GM19193 (cell line): ENCODE results near the gene VEGFA.

Source experiments
- POLR2A ChIP-seq: IDR thresholded peaks from 4 replicates; pipeline ENCODE4 v1.6.1; 2011; ENCODE audit not compliant: insufficient read depth, insufficient read length; ENCODE audit errors: extremely low read depth

Gene VEGFA

GRCh38 chr6:43744931-43745727 lies 24.9 kb upstream of the VEGFA start:
- no peak for TF ChIP-seq POLR2A

GRCh38 chr6:43746071-43746470 lies 23.9 kb upstream of the VEGFA start:
- no peak for TF ChIP-seq POLR2A

DNA sequence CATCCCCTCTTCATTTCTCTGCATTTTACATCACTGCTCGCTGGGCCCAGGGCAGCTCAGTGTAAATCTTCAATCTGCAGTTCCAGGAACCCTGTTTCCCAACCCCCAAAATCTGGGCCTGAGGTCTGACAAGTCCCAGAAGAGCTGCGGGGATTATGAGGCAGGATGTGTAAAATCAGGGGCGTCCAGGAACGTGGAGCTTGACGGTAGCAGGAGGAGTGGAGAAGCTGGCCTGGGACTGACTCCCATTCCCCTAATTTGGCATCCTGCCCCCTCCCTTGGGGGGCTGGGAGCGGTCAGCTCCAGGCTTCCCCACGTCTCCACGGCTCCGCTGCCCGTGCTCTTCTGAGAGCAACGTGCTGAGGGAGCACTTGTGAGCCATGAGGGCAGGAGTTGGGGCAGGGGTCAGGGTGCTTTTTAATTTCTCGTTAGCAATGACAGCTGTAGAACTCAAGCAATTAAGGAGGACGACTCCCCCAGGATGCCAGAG lies 23.4 kb upstream of the VEGFA start:
- TF ChIP-seq POLR2A, result no peak

GRCh38 chr6:43747784-43748183 lies 22.2 kb upstream of the VEGFA start:
- TF ChIP-seq POLR2A, result no peak

GRCh38 chr6:43748765-43749164 lies 21.2 kb upstream of the VEGFA start:
- TF ChIP-seq POLR2A, result no peak

- no peak for TF ChIP-seq POLR2A
Measured at GRCh38 chr6:43749461-43749860, 20.6 kb upstream of the VEGFA start.

GRCh38 chr6:43750622-43751021 lies 19.4 kb upstream of the VEGFA start:
- TF ChIP-seq POLR2A, result no peak

DNA sequence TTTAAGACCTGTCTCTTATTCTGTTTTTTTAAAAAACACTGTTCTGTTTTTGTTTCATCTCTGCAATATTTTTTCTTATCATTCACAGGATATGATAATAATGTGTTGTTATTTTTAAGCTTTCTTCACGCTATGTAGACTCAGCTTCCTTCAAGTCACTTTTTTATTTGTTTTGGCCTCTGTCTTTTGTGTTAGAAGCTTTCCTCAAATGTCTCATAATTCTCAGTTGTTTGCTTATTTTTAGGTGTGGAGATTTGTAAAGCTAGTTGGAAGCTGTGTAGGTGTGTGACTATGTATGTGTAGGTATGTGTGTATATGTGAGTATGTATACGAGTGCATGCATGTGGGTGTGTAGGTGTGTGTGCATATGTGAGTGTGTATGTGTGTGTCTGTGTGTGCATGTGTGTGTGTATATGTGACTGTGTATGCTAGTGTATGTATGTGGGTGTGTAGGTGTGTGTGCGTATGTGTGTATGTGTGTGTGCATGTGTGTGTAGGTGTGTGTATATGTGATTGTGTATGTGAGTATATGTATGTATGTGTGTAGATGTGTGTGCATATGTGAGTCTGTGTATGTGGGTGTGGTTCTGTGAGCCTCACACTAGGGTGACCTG lies 16.3 kb upstream of the VEGFA start:
- no peak for TF ChIP-seq POLR2A

- no peak for TF ChIP-seq POLR2A
Measured at GRCh38 chr6:43757966-43758616, 11.9 kb upstream of the VEGFA start.

DNA sequence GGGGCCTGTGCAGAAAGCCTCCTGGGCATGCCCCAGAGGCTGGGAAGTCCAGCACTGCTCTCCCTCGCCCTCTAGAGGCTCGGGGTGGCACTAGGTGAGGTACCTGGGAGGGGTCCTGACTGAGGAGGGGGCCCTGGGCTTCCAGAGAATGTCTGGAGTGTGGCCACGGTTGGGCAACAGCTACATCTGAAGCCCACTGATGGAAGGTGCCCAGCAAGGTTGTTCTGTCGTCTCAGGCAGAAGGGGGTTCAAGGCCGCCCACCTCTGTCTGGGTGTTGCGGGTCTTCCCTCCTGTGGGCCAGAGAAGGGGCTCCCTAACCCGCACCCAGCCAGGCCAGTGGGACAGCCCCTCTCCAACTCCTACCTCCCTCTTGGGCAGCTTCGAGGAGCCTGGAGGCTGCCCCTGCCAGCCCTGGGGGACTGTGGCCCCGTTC lies 11.4 kb upstream of the VEGFA start:
- no peak for TF ChIP-seq POLR2A

GRCh38 chr6:43759136-43759906 lies 10.7 kb upstream of the VEGFA start:
- no peak for TF ChIP-seq POLR2A

DNA sequence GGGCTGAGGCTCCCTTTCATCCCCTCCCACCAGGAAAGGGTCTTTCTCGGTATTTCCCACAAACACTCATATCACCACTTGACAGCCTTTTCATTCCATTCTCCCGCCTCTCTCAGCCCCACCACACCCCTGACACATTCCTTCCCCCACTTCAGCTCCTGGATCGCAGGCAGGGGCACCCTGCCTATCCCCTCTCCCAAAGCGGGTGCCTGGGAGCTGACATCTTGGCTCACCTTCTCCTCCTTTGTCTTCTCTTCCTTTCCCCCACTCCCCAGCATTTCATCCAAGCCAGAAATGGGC lies 10.2 kb upstream of the VEGFA start:
- TF ChIP-seq POLR2A, result no peak

GRCh38 chr6:43760210-43761168 lies 9.5 kb upstream of the VEGFA start:
- TF ChIP-seq POLR2A, result no peak

- no peak for TF ChIP-seq POLR2A
Measured at GRCh38 chr6:43761666-43762409, 8.2 kb upstream of the VEGFA start.

DNA sequence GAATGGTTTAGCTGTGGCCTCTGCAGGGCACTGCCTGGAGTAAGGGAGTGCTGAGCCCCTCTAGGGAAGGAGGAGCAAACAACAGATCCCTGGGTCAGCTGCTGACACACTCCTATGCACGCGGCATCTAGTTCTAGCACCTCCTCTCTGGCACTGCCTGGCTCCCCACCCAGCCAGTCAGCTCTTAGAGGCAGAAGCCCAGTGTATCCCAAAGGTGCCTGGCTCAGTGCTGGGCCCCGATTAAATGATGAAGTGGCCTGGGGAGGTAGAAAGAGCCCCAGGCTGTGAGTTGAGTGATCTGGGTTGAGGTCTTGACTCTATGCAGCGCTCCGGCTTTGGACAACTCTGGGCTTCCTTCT lies 7.6 kb upstream of the VEGFA start:
- no peak for TF ChIP-seq POLR2A
